HG03558 (cell line): ENCODE results near the gene LIN52.
"Not testable (repeated sequence)": the region's sequence is repeated elsewhere in the genome, so short reads cannot be mapped to it uniquely, and the experiment has no call there.

Experiments
- ATAC-seq: cut with Tn5 transposase; IDR thresholded peaks from one replicate; pipeline ENCODE4 v1.9.1; 2021; ENCODE audit warnings: moderate number of reproducible peaks; ENCODE audit not compliant: unreplicated experiment; ENCODE audit errors: extremely low read depth

Gene LIN52

GRCh38 chr14:74089251-74090020 lies 4.7 kb downstream of the LIN52 start:
- ATAC-seq, result no peak

- no peak for ATAC-seq
Observed at GRCh38 chr14:74105381-74105780, 20.6 kb downstream of the LIN52 start.

DNA sequence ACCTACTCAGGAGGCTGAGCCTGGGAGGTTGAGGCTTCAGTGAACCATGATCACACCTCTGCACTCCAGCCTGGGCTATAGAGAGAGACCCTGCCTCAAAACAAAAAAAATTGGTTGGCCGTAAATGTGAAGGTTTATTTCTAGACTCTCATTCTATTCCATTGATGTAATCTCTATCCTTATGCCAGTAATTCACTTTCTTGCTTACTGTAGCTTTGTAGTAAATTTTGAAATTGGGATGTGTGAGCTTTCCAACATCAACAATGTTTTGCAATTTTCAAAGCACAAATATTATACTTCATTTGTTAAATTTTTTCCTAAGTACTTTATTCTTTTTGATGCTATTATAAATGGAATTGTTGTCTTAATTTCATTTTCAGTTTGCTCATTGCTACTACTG lies 24.6 kb downstream of the LIN52 start:
- ATAC-seq, result no peak

- not testable (repeated sequence) for ATAC-seq
Observed at GRCh38 chr14:74111395-74112216, 26.9 kb downstream of the LIN52 start.

DNA sequence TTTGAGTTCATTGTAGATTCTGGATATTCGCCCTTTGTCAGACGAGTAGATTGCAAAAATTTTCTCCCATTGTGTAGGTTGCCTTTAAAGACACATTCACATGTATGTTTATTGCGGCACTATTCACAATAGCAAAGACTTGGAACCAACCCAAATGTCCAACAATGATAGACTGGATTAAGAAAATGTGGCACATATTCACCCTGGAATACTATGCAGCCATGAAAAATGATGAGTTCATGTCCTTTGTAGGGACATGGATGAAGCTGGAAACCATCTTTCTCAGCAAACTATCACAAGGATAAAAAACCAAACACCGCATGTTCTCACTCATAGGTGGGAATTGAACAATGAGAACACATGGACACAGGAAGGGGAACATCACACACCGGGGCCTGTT lies 40.7 kb downstream of the LIN52 start:
- ATAC-seq, result not testable (repeated sequence)

DNA sequence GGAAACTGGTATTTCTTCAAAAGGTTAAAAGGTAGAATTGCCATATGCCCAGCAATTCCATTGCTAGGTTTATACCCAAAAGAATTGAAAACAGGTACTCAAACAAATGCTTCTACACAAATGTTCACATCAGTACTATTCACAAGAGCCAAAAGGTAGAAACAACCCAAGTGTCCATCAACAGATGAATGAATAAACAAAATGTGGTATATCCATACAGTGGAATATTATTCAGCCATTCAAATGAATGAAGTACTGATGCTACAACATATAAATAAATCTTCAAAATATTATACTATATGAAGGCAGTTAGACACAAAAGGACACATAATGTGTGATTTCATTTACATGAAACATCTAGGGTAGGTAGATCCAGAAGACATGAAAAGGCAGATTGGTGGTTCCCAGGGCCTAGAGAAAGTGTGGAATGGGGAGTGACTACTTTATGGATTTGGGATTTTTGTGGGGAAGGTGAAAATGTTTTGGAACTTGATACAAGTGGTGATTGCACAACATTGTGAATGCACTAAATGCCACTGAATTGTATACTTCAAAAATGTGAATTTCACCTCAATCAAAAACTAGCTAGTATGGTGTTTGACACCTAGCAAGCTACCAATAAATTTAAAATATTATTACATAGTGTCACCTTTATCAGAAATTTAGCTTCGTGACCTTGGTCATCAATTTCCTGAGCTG lies 41.7 kb downstream of the LIN52 start:
- ATAC-seq, result no peak

GRCh38 chr14:74127634-74128033 lies 42.9 kb downstream of the LIN52 start:
- no peak for ATAC-seq

GRCh38 chr14:74133833-74134481 lies 49.2 kb downstream of the LIN52 start:
- no peak for ATAC-seq

- no peak for ATAC-seq
Observed at GRCh38 chr14:74134484-74134883, 49.7 kb downstream of the LIN52 start.

DNA sequence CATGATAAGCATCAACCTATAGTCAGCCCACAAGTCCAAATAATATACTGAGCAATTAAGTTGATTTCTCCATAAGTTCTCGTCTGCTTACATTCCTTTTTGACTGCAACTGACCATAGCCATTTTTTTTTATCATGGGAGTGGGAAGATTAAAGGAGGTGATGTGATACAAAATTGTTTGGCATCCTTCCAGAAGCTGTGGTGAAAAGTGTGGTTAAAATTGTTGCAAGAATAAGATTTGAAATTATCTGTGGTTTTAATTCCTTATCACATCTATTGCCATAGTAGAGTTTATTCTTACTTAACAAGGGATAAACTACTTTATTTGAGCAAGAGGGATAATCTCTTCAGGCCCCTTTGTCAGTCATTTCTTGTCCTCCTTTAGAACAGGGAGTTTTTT lies 50.7 kb downstream of the LIN52 start:
- ATAC-seq, result no peak

DNA sequence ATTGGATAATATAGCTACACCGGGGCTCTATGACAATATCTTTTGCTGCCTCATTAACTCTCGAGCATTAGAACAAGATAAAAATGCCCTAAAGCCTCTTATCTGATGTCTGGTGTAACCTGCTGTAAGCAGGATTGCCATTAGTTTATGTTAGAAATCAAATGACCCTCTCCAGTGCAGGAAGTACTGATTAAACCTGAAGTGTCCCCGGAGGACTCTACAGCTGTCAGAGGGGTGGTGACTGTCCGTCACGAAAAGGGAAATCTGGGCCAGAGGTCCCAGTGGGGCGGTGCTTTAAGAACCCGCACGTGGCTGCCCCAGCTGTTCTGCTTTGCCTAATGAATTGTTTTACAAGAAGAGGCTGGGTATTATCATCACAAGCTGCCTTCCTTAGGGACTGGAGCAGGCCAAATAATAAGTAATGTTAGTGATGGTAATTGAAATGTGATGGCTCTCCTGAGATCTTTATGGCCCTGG lies 55.7 kb downstream of the LIN52 start:
- no peak for ATAC-seq

- ATAC-seq, result no peak
Observed at GRCh38 chr14:74141703-74142102, 56.9 kb downstream of the LIN52 start.

GRCh38 chr14:74142523-74142922 lies 57.8 kb downstream of the LIN52 start:
- no peak for ATAC-seq

DNA sequence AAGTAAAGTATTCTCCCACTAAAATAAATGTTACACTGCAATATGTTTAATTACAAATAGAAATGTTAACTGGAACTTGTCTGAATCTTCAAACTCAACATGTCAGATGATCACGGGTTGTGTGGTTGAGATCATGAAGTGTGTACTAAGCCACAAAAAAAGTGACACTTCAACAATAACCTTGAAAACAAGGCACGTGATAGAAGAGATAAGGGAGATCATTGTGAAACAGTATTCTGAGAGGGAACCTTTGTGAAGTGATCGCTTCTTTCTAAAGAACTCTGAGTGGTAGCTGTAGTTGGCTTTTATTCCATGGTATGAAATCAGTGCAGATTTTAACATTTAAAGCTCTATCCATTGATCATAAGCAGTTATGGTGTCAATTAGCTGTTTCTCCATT lies 60.0 kb downstream of the LIN52 start:
- no peak for ATAC-seq

- ATAC-seq, result no peak
Observed at GRCh38 chr14:74147571-74147970, 62.8 kb downstream of the LIN52 start.

DNA sequence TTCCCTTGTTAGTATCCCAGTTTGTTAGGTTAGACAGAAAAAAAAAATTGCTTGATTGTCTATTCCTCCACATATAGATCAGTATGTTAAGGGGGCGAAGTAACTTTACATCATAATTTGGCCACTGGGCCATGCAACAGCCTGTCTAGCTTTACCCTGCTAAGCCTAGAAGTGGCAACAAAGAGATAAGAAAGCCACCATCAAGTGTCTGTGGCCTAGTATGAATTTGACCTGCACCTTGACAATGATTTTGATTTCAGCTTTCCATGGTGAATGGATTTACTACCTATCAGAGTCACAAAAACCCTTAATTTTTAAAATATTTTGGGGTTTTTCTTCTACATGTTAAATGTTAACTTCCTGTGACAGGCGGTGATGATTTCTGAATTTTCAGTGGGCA lies 63.9 kb downstream of the LIN52 start:
- no peak for ATAC-seq

DNA sequence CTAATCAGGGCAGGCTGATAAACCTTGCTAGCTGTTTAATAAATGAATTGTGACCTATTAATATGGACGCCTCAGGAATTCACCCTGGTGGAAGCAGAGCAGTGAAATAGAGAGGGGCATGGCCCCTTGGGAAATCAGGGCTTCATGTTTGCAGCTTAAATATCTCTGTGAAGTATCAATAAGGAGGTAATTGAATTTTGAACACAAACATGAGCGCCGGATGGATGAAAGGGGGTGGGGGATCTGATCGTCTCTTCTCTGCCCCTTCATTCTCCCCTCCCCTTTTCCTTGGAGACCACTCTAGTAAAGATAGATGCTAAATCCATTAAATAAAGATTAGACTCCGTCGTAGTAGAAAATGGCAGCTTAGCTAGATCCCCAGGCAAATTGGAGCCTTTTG lies 70.5 kb downstream of the LIN52 start:
- no peak for ATAC-seq

DNA sequence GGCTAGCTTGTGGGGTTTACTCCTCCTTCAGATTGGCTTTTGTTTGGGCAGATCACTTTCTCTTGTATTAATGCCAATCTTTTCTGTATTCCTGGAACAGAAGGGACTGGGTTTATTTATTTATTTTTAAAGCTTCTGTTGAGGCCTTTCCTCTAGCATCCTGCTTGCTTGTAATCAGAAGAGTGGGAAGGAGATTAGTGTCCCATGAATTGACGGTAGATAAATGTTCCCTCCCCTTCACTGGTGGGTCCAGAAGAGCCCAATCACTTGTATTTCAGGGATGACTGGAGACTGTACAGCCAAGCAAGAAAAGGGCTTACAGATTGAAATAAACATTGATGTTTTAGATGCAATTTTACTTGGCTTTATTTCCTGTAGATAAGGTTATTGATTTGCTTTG lies 71.0 kb downstream of the LIN52 start:
- ATAC-seq, result no peak

GRCh38 chr14:74160763-74161162 lies 76.0 kb downstream of the LIN52 start:
- ATAC-seq, result no peak

GRCh38 chr14:74161526-74162158 lies 76.9 kb downstream of the LIN52 start:
- ATAC-seq, result no peak
